ENCODE results near the gene SMAP1.
"Not testable (repeated sequence)": the region's sequence is repeated elsewhere in the genome, so short reads cannot be mapped to it uniquely, and the experiment has no call there.

The SMAP1 gene

DNA sequence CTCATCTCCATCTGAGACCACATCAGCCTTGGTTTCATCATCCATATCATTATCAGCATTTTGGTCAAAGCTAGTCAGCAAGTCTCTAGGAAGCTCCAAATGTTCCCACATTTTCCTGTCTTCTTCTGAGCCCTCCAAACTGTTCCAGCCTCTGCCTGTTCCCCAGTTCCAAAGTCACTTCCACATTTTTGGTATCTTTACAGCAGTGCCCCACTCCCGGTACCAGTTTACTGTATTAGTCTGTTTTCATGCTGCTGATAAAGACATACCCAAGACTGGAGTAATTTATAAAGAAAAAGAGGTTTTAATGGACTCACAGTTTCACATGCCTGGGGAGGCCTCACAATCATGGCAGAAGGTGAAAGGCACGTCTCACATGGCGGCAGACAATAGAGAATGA lies 74.8 kb downstream of the SMAP1 start:
- not testable (repeated sequence) for FAIRE-seq

- FAIRE-seq = no peak
Observed at GRCh38 chr6:70753870-70754380, 86.2 kb downstream of the SMAP1 start.

GRCh38 chr6:70758883-70759282 lies 91.2 kb downstream of the SMAP1 start:
- no peak for FAIRE-seq

- FAIRE-seq = no peak
Observed at GRCh38 chr6:70763754-70764510, 96.2 kb downstream of the SMAP1 start.

- no peak for FAIRE-seq
Observed at GRCh38 chr6:70764706-70765105, 97.0 kb downstream of the SMAP1 start.

GRCh38 chr6:70771351-70771750 lies 103.7 kb downstream of the SMAP1 start:
- not testable (repeated sequence) for FAIRE-seq

GRCh38 chr6:70779934-70780333 lies 112.3 kb downstream of the SMAP1 start:
- FAIRE-seq = no peak

- FAIRE-seq = no peak
Observed at GRCh38 chr6:70790483-70791224, 123.0 kb downstream of the SMAP1 start.

DNA sequence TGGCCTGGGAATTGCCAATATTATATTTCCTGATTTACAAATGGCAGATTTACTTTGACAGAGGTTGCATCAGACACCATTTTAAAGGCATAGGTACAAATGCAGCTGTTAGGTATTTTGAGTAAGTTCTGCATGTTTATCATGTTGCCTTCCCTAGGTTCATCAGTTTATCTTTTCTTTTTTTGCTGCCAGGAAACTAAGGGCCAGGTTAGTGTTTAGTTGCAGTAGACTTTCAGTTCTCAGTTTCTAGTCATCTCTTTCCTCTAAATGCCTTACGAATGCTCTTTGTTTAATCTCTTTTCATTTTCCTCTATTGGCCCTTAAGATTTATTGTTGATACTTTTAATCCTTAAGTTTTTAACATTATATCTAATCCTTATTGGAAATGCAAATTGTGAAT lies 129.9 kb downstream of the SMAP1 start:
- no peak for FAIRE-seq

- no peak for FAIRE-seq
Observed at GRCh38 chr6:70806086-70806485, 138.4 kb downstream of the SMAP1 start.

- FAIRE-seq = no peak
Observed at GRCh38 chr6:70811788-70812187, 144.1 kb downstream of the SMAP1 start.

DNA sequence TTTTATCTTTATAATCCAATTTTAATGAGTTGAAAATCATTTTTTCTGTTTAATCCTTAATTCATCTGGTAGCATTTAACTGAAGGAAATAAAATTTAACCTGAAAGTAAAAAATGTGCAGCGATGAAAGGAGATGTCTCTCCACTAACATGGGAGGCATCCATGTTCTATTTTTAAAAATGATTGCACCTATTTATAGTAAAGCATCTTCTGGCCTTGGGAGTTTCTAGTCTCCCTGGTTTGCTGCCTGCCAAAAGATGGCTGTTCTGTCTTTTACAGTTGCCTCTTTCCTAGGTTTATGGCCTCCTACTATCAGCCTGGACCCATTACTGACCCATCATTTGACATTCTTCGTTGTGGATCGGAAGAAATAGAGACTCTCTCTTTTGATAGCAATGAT lies 146.2 kb downstream of the SMAP1 start:
- no peak for FAIRE-seq

DNA sequence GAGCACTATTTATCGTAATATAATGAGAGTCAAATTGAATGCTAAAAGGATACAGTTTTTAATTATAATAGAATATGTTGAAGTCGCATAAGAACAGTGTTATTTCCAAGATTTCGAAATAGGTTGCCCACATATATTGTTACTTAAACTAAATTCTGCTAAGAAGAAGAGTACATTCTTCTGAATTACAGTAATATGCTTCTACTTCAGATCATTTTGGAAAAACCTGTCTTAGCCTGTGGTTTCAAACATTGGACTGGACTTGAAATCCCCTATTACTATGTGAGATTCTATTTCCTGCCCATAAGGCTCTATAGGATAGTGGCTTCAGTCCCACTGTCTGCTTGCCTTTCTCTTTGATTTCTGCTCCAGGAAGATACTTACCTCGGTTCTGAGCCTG lies 152.0 kb downstream of the SMAP1 start:
- no peak for FAIRE-seq

DNA sequence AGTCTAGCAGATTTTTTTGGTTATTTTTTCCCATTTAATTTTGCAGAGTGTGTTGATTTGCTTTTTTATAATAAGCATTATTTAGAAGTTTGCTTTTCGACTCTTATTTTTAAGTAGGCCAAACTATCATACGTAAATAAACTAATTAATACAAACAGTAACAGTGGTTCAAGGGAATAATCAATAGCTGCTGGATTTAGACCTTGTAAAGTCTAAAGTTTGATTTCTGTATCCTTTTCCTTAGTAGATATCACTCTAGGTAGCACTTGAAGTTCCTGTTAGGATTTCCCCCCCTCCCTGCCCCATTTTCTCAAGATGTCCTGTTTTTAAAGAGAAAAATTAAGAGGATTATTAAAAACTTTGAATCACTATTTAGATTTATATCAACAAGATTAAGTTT lies 153.1 kb downstream of the SMAP1 start:
- no peak for FAIRE-seq

- FAIRE-seq = no peak
Observed at GRCh38 chr6:70821751-70822150, 154.1 kb downstream of the SMAP1 start.

DNA sequence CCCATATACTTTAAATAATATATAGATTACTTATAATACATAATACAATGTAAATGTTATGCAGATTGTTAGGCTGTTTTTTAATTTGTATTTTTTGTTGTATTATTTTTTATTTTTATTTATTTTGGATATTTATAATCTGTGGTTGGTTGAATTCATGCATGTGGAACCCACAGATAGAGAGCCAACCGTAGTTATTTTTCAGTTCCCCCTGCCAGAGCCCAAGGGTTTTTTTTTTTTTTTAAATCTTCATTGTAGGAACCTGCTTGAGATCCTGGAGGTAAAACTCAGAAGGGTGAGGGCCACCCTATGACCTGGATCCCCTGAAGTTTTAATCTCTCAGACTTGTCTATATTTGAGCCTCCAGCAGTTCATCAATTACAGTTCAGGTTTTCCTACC lies 156.0 kb downstream of the SMAP1 start:
- FAIRE-seq = no peak

- no peak for FAIRE-seq
Observed at GRCh38 chr6:70831427-70831826, 163.7 kb downstream of the SMAP1 start.

DNA sequence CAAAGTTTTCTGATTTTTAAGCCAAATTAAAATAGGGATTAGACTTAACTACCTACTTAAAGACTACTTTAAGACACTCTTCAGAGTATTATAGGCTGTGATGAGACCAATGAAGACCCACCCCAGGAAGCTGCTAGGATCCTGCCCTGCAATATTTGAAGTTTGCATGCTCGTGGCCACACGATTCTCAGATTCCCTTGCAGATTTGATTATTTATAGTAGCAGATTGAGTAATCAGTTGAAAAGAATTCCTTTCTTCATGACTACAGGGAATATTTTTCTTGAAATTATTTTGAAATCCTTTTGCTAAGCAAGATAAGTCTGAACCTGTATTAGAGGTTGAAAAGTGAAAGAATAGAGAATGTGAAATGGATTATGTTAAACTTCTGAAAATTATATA lies 166.8 kb downstream of the SMAP1 start:
- FAIRE-seq = no peak

DNA sequence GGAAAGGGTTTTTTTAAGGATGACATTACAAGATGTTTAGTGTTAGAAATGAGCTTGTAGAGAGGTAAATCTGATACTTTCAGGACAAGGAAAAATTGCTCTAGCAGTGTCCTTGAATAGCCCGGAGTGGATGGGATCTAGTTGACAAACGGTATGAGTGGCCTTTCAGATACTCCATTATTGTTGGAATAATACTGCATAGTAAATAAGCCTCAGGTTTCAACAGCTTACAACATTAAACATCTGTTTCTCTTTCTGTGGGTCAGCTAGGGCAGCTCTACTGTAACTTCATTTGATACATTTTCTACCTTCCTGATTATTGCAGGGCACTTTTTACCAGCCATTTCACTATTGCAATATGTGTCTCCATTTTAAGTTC lies 171.2 kb downstream of the SMAP1 start:
- FAIRE-seq = no peak

- FAIRE-seq = no peak
Observed at GRCh38 chr6:70839286-70840266, 171.9 kb downstream of the SMAP1 start.

DNA sequence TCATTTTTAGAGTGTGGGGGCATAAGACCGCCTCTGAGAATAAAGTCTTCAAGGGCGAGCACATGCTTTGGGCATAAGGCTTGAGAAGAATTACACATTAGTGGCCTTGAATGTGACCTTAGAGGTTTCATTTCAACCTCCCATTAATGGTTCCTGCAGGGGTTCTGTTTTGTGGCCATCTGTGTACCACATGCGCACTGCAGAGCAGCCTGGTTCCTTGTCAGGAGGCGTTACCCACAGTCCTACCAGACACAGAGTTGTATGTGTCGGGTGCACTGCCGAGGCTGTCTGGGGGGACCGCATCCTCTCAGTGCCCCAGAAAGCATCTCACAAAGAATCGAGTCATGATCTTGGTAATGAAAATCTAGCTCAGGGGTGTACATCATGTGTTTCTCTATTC lies 173.4 kb downstream of the SMAP1 start:
- FAIRE-seq = no peak

DNA sequence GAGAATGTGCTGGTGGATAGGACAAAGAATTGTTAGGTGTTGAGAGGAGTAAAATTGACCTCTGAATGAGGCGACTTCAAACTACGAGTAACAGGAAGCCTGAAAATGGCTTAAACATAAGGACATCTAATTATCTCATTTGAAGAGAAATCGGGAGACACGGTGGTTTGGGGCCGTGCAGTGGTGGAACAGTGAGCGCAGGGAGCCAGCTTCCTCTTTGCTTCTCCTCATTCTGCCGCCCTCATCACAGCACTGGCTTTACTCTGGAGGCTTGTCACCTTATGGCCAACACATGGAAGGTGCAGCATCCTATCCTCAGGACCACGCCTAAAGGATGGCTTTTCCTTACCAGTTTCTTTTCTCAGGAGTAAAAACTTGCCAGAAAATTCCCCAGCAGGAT lies 174.9 kb downstream of the SMAP1 start:
- FAIRE-seq = no peak

DNA sequence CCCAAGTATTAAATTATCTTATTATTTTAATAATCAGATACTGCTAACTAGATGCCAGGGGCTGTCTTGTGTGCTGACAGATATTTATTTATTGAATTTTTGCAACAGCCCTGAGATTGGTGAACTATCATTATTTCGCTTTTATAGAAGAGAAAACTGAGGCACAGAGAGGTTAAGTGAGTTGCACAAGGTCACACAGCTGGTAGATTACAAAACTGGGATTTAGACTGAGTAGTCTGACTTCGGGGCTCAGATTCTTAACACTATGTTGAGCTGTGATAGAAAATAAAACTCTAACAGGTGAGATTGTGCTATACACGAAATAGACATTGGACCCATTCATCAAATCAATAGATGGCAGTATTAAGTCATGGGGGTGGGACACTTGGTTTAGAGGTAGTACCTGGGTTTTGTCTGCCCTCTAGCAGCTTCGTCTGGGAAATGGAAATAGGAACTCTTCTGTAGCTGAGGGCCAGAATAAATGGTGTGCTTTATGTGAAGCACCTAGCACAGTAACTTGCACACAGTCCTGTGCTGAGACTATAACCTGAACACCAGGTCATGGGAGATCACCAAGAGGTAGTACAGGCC lies 175.7 kb downstream of the SMAP1 start:
- no peak for FAIRE-seq
